Endothelial cell of umbilical vein (primary cell): ENCODE measurements around the gene UBR4. TPM values are rescaled to one million over a fixed set of nuclear protein-coding genes. Genes with fewer than 3 reads are reported as not detected.

Experiments
- BruUV-seq: library from RNA; stranded (reverse); fragments of 400-500 nt; replicated peaks from 2 replicates; lab custom pipeline; 2021; lab: Mats Ljungman, UMichigan
- CTCF ChIA-PET: fragments of 300-600, 350-600 bp; sonication (Branson Sonifier 250); formaldehyde crosslinking; loops from one replicate; lab custom pipeline; 2021; ENCODE audit warnings: antibody characterized with exemption, inconsistent platforms; lab: Charles Lee
- POLR2A ChIA-PET: fragments of 300-600, 350-600 bp; sonication (Branson Sonifier 250); formaldehyde crosslinking; loops from one replicate; lab custom pipeline; 2021; ENCODE audit warnings: antibody characterized with exemption, inconsistent platforms; lab: Charles Lee
- DNase-seq: peaks from one replicate; pipeline ENCODE4 v3.0.0-alpha.2; 2011; ENCODE audit warnings: low read depth, low spot score
- FAIRE-seq: peaks from 2 replicates; lab custom pipeline; 2011; peaks lifted over from hg19 to GRCh38; lab: Jason Lieb, UNC
- H2AFZ ChIP-seq: 2 replicates; pipeline ENCODE4 v1.6.0; 2012; ENCODE audit warnings: low read depth, low read length, control low read depth, inconsistent platforms
- H3K27ac ChIP-seq: 2 replicates; pipeline ENCODE4 v1.5.1; 2011; ENCODE audit warnings: low read depth, mild to moderate bottlenecking, control low read depth, low read length, moderate library complexity; ENCODE audit not compliant: insufficient read depth
- H3K27me3 ChIP-seq, 2 experiments: 2 replicates each; pipeline versions ENCODE4 v1.6.0 to v1.6.1; 2011; ENCODE audit warnings: low read length in 2 of 2, mixed read lengths in 1 of 2; ENCODE audit not compliant: control insufficient read depth in 2 of 2, insufficient read depth in 2 of 2
- H3K36me3 ChIP-seq, 2 experiments: 2 replicates in 1 of 2; 3 replicates in 1 of 2; pipeline ENCODE4 v1.5.1; 2011; ENCODE audit warnings: low read length in 2 of 2, mild to moderate bottlenecking in 1 of 2, moderate library complexity in 1 of 2; ENCODE audit not compliant: control insufficient read depth in 2 of 2, insufficient read depth in 2 of 2; ENCODE audit errors: extremely low read depth in 1 of 2
- H3K4me1 ChIP-seq: 3 replicates; pipeline ENCODE4 v1.5.1; 2011; ENCODE audit warnings: mild to moderate bottlenecking, low read length; ENCODE audit not compliant: control insufficient read depth, insufficient read depth; ENCODE audit errors: extremely low read depth
- H3K4me2 ChIP-seq: 2 replicates; pipeline ENCODE4 v1.6.1; 2011; ENCODE audit warnings: low read length, control low read depth, mixed read lengths; ENCODE audit not compliant: insufficient read depth
- H3K4me3 ChIP-seq, 3 experiments: fragments of 200-600 bp in 1 of 3; sonication (generic), shearing (Covaris generic) in 1 of 3; replicated peaks in 1 of 3; 2 replicates each; pipeline ENCODE4 v1.5.1; 2011 to 2016; ENCODE audit warnings: control low read depth in 3 of 3, low read length in 3 of 3, mild to moderate bottlenecking in 2 of 3, inconsistent platforms in 1 of 3, low read depth in 1 of 3, moderate library complexity in 1 of 3; ENCODE audit not compliant: insufficient read depth in 1 of 3
- H3K79me2 ChIP-seq: 2 replicates; pipeline ENCODE4 v1.6.0; 2012; ENCODE audit warnings: low read length, inconsistent platforms; ENCODE audit not compliant: control insufficient read depth, insufficient read depth
- H3K9ac ChIP-seq: replicated peaks from 2 replicates; pipeline ENCODE3; 2011; ENCODE audit warnings: low read length, control low read depth; ENCODE audit not compliant: insufficient read depth; ENCODE audit errors: extremely low read depth
- H3K9me1 ChIP-seq: replicated peaks from 3 replicates; pipeline ENCODE4 v1.6.0; 2011; ENCODE audit warnings: mild to moderate bottlenecking, low read length; ENCODE audit not compliant: control insufficient read depth, insufficient read depth; ENCODE audit errors: extremely low read depth
- H3K9me3 ChIP-seq: replicated peaks from 2 replicates; pipeline ENCODE4 v1.5.1; 2012; ENCODE audit warnings: low read length, inconsistent platforms; ENCODE audit not compliant: control insufficient read depth, insufficient read depth
- H4K20me1 ChIP-seq: replicated peaks from 2 replicates; pipeline ENCODE3; 2011; ENCODE audit warnings: mild to moderate bottlenecking, low read length; ENCODE audit not compliant: control insufficient read depth, insufficient read depth; ENCODE audit errors: extremely low read depth
- CTCF ChIP-seq, 2 donors: IDR thresholded peaks; 1 replicate in 1 of 2; 2 replicates in 1 of 2; pipeline ENCODE4 v1.5.1; 2011; ENCODE audit warnings: low read length in 2 of 2, mild to moderate bottlenecking in 2 of 2, moderate library complexity in 2 of 2, control low read depth in 1 of 2, inconsistent platforms in 1 of 2, low read depth in 1 of 2; ENCODE audit not compliant: insufficient read depth in 1 of 2; ENCODE audit errors: extremely low read depth in 1 of 2
- EZH2 ChIP-seq: IDR thresholded peaks from 2 replicates; pipeline ENCODE4 v1.6.1; 2012; ENCODE audit warnings: borderline replicate concordance, low read depth, mild to moderate bottlenecking, moderate library complexity, low read length, inconsistent platforms; ENCODE audit not compliant: severe bottlenecking
- FOS ChIP-seq: IDR thresholded peaks from 2 replicates; pipeline ENCODE4 v1.6.1; 2011; ENCODE audit warnings: mild to moderate bottlenecking, low read length, moderate library complexity, borderline replicate concordance; ENCODE audit not compliant: insufficient read depth
- GATA2 ChIP-seq: IDR thresholded peaks from 2 replicates; pipeline ENCODE4 v1.7.0; 2011; ENCODE audit warnings: low read depth, mild to moderate bottlenecking, moderate library complexity, mixed read lengths, low read length; ENCODE audit not compliant: insufficient read length, insufficient read depth
- JUN ChIP-seq: IDR thresholded peaks from 2 replicates; pipeline ENCODE4 v1.6.1; 2011; ENCODE audit warnings: borderline replicate concordance, low read depth; ENCODE audit not compliant: insufficient read length, insufficient read depth
- MAX ChIP-seq: IDR thresholded peaks from 2 replicates; pipeline ENCODE4 v1.6.1; 2011; ENCODE audit not compliant: insufficient read depth, insufficient read length
- MYC ChIP-seq: IDR thresholded peaks from one replicate; pipeline ENCODE4 v1.6.1; 2011; ENCODE audit warnings: mild to moderate bottlenecking, low read depth, low read length
- POLR2A ChIP-seq: IDR thresholded peaks from 2 replicates; pipeline ENCODE4 v1.6.1; 2012; ENCODE audit warnings: low read depth, mild to moderate bottlenecking, control low read depth, low read length
- POLR2AphosphoS5 ChIP-seq: IDR thresholded peaks from 2 replicates; pipeline ENCODE4 v1.6.1; 2012; ENCODE audit warnings: low read depth, mild to moderate bottlenecking, control low read depth, low read length, moderate library complexity; ENCODE audit not compliant: insufficient read depth
- dilution Hi-C: fragments of 300-500 bp; cut with MboI; formaldehyde crosslinking; loops from one replicate; pipeline ENCODE4 v1.15.0; 2019; ENCODE audit warnings: low sequenced_read_pairs; ENCODE audit not compliant: extremely low pct_ligation_motif_present
- intact Hi-C: fragments of 100-400 bp; cut with micrococcal nuclease; formaldehyde crosslinking; loops from one replicate; pipeline ENCODE4 v1.10.0; 2022
- polyA plus RNA-seq, 4 experiments: library from polyadenylated mRNA; depleted of rRNA in 3 of 4; stranded (reverse) in 3 of 4; unstranded in 1 of 4; fragments of >200 nt; gene quantifications; 2 replicates each; pipeline versions ENCODE4 v1.2.1 to v1.2.3, GENCODE V29; 2011 to 2012; ENCODE audit warnings: missing spikeins in 1 of 4
- total RNA-seq: library from RNA; stranded (reverse); gene quantifications from 2 replicates; pipeline ENCODE4 v1.2.3, GENCODE V29; 2021

Gene UBR4
- total and polyA plus RNA-seq, 2 donors (not counting 3 experiments of a cell fraction or from before 2014, with no cell fraction given), result 125 to 150 TPM

GRCh38 chr1:19156676-19157075, 53.4 kb downstream of the UBR4 start:
- dilution Hi-C loops, result no loop called here
- H3K9me3 ChIP-seq, result no peaks in the 10 kb centered on the region
- H3K79me2 ChIP-seq, result no peaks in the 10 kb centered on the region
- no peaks in the 10 kb centered on the region for H4K20me1 ChIP-seq
- CTCF ChIA-PET, result interaction anchor here (0.8 to 1.6 kb wide), 10 partner anchors 9 to 272 kb away, joined by 3 to 6 read pairs (median 3); no protein-coding TSS in a partner anchor
- no peak overlapping the region for H3K9ac ChIP-seq
- H3K27me3 ChIP-seq, result no peaks in the 10 kb centered on the region
- no peak overlapping the region for H3K4me3 ChIP-seq
- no TSS peak for BruUV-seq
- POLR2A ChIA-PET, result no interaction called here
- FAIRE-seq, result peak; percentile 99
- H3K9me1 ChIP-seq, result no peaks in the 10 kb centered on the region
- no peak overlapping the region for H2AFZ ChIP-seq
- intact Hi-C loops, result loop anchor here (1.0 to 5.0 kb wide), 2 partner anchors 34 to 85 kb away; no protein-coding TSS in a partner anchor
- peak; percentile 97 for DNase-seq
- H3K27ac ChIP-seq, result no peak overlapping the region
- H3K36me3 ChIP-seq, result peaks cover 60 to 66% of the 10 kb centered on the region in 2 experiments
- TF ChIP-seq GATA2 (no peak), CTCF (IDR thresholded peaks at IDR 0.05; ENCODE audit: extremely low read depth in 1 of 2, insufficient read depth in 1 of 2, low read depth in 1 of 2, low read length in 2 of 2) (no peak), POLR2AphosphoS5 (peak; percentile 31), EZH2 (no peak), MAX (no peak), FOS (peak; percentile 36), POLR2A (no peak), MYC (no peak), JUN (peak; percentile 70)
- H3K4me1 ChIP-seq, result peaks cover 19% of the 10 kb centered on the region
- H3K4me2 ChIP-seq, result peak overlapping the region; percentile 10
